HCT116 (cell line): ENCODE measurements around the gene ANXA7. TPM values are rescaled to one million over a fixed set of nuclear protein-coding genes. Genes with fewer than 3 reads are reported as not detected.

Source experiments
- ATAC-seq: fragments of 200-7000 bp; cut with Tn5 transposase; 2 replicates; pipeline ENCODE4 v1.9.1; 2020; ENCODE audit warnings: mild to moderate bottlenecking, moderate library complexity
- BruUV-seq: library from RNA; stranded (reverse); fragments of 400-500 nt; replicated peaks from 2 replicates; lab custom pipeline; 2021; lab: Mats Ljungman, UMichigan
- CTCF ChIA-PET: fragments of 300-600 bp; sonication (Branson Sonifier 250); formaldehyde crosslinking; loops from one replicate; lab custom pipeline; 2021; ENCODE audit warnings: antibody characterized with exemption; lab: Charles Lee
- POLR2A ChIA-PET: fragments of 300-600, 350-600 bp; sonication (Branson Sonifier 250); formaldehyde crosslinking; loops from one replicate; lab custom pipeline; 2021; ENCODE audit warnings: antibody characterized with exemption; lab: Charles Lee
- RAD21 ChIA-PET, 2 experiments: fragments of 300-600 bp; sonication (Branson Sonifier 250); formaldehyde crosslinking; loops; one replicate each; lab custom pipeline; 2023; ENCODE audit warnings: low total read pairs in 2 of 2; ENCODE audit not compliant: uncharacterized antibody in 2 of 2, unreplicated experiment in 2 of 2, low non-redundant PET in 1 of 2; lab: Charles Lee
- DNase-seq: peaks from one replicate; pipeline ENCODE4 v3.0.0-alpha.2; 2010; ENCODE audit warnings: low read depth, low spot score
- H2AFZ ChIP-seq: fragments of 200-600 bp; shearing (Covaris generic), sonication (generic); 2 replicates; pipeline ENCODE4 v1.6.1; 2017; ENCODE audit warnings: low read depth, mixed run types, mixed read lengths, antibody characterized with exemption, low read length; ENCODE audit not compliant: poor library complexity, severe bottlenecking
- H3K27ac ChIP-seq: 2 replicates; pipeline ENCODE4 v1.5.1; 2012; ENCODE audit warnings: low read depth, low read length
- H3K27me3 ChIP-seq: fragments of 200-600 bp; sonication (generic); 2 replicates; pipeline ENCODE4 v1.6.1; 2016; ENCODE audit warnings: mixed run types, low read length, mixed read lengths; ENCODE audit not compliant: insufficient read depth
- H3K36me3 ChIP-seq, 2 experiments: fragments of 200-500 bp in 1 of 2; fragments of 200-600 bp in 1 of 2; sonication (Bioruptor generic) in 1 of 2; sonication (generic) in 1 of 2; 2 replicates each; pipeline versions ENCODE4 v1.5.1 to v1.6.1; 2014 to 2016; ENCODE audit warnings: low read length in 2 of 2, inconsistent platforms in 1 of 2, mixed read lengths in 1 of 2, mixed run types in 1 of 2; ENCODE audit not compliant: insufficient read depth in 2 of 2, control insufficient read depth in 1 of 2
- H3K4me1 ChIP-seq, 2 experiments: fragments of 200-600 bp in 1 of 2; sonication (generic) in 1 of 2; 2 replicates each; pipeline versions ENCODE4 v1.5.1 to v1.6.1; 2012 to 2017; ENCODE audit warnings: low read length in 2 of 2, inconsistent platforms in 1 of 2, mild to moderate bottlenecking in 1 of 2, mixed read lengths in 1 of 2, mixed run types in 1 of 2, moderate library complexity in 1 of 2; ENCODE audit not compliant: insufficient read depth in 2 of 2, control insufficient read depth in 1 of 2
- H3K4me2 ChIP-seq: fragments of 200-600 bp; sonication (generic); 2 replicates; pipeline ENCODE4 v1.6.1; 2017; ENCODE audit warnings: mixed run types, low read length, mixed read lengths
- H3K4me3 ChIP-seq, 2 experiments: fragments of 200-600 bp in 1 of 2; sonication (generic) in 1 of 2; replicated peaks in 1 of 2; 2 replicates each; pipeline ENCODE4 v1.5.1; 2011 to 2016; ENCODE audit warnings: low read length in 2 of 2, control low read depth in 1 of 2, low read depth in 1 of 2, mild to moderate bottlenecking in 1 of 2, mixed read lengths in 1 of 2, mixed run types in 1 of 2
- H3K79me2 ChIP-seq: fragments of 200-600 bp; sonication (generic); 2 replicates; pipeline ENCODE4 v1.6.1; 2017; ENCODE audit warnings: mild to moderate bottlenecking, mixed run types, low read length, moderate library complexity, mixed read lengths; ENCODE audit not compliant: insufficient read depth
- H3K9ac ChIP-seq: fragments of 200-600 bp; sonication (generic); 2 replicates; pipeline ENCODE4 v1.6.1; 2016; ENCODE audit warnings: low read length, mixed read lengths
- H3K9me2 ChIP-seq: fragments of 200-600 bp; sonication (generic), shearing (Covaris generic); 2 replicates; pipeline ENCODE4 v1.6.1; 2017; ENCODE audit warnings: mixed run types, mild to moderate bottlenecking, moderate library complexity; ENCODE audit not compliant: insufficient read depth
- H3K9me3 ChIP-seq, 2 experiments: fragments of 200-500 bp in 1 of 2; fragments of 200-600 bp in 1 of 2; sonication (Bioruptor generic) in 1 of 2; sonication (generic) in 1 of 2; 2 replicates each; pipeline ENCODE4 v1.6.1; 2014 to 2017; ENCODE audit warnings: low read length in 2 of 2, mixed read lengths in 2 of 2, inconsistent platforms in 1 of 2, low read depth in 1 of 2, mild to moderate bottlenecking in 1 of 2, mixed run types in 1 of 2, moderate library complexity in 1 of 2; ENCODE audit not compliant: control insufficient read depth in 1 of 2, insufficient read depth in 1 of 2
- H4K20me1 ChIP-seq: fragments of 200-600 bp; sonication (generic), shearing (Covaris generic); 2 replicates; pipeline ENCODE4 v1.6.1; 2017; ENCODE audit warnings: mixed run types, mild to moderate bottlenecking, moderate library complexity; ENCODE audit not compliant: insufficient read depth
- CEBPB ChIP-seq: IDR thresholded peaks from 2 replicates; pipeline ENCODE4 v1.6.1; 2012; ENCODE audit warnings: low read depth
- EGR1 ChIP-seq: IDR thresholded peaks from 2 replicates; pipeline ENCODE4 v1.6.1; 2012; ENCODE audit warnings: low read depth
- ELF1 ChIP-seq: IDR thresholded peaks from 2 replicates; pipeline ENCODE4 v1.6.1; 2012; ENCODE audit warnings: low read depth, borderline replicate concordance
- EZH2 ChIP-seq: fragments of 200-600 bp; sonication (generic); IDR thresholded peaks from 2 replicates; pipeline ENCODE4 v1.6.1; 2017; ENCODE audit warnings: antibody characterized with exemption, mixed run types
- FOSL1 ChIP-seq: IDR thresholded peaks from 2 replicates; pipeline ENCODE4 v1.6.1; 2012; ENCODE audit warnings: low read depth
- JUND ChIP-seq: IDR thresholded peaks from 2 replicates; pipeline ENCODE4 v1.6.1; 2012
- MAX ChIP-seq: IDR thresholded peaks from 2 replicates; pipeline ENCODE4 v1.6.1; 2012
- POLR2A ChIP-seq: IDR thresholded peaks from 2 replicates; pipeline ENCODE4 v1.7.0; 2011; ENCODE audit warnings: borderline replicate concordance; ENCODE audit not compliant: insufficient read depth, insufficient read length; ENCODE audit errors: extremely low read depth
- POLR2AphosphoS5 ChIP-seq: IDR thresholded peaks from 2 replicates; pipeline ENCODE4 v1.6.1; 2011; ENCODE audit warnings: mild to moderate bottlenecking, low read depth, low read length, moderate library complexity
- RAD21 ChIP-seq: IDR thresholded peaks from 2 replicates; pipeline ENCODE4 v1.6.1; 2012; ENCODE audit warnings: low read depth, mild to moderate bottlenecking
- REST ChIP-seq: IDR thresholded peaks from 2 replicates; pipeline ENCODE4 v1.6.1; 2012; ENCODE audit warnings: low read depth
- SIN3A ChIP-seq: IDR thresholded peaks from 2 replicates; pipeline ENCODE4 v1.6.1; 2012; ENCODE audit warnings: low read depth
- SP1 ChIP-seq: IDR thresholded peaks from 2 replicates; pipeline ENCODE4 v1.6.1; 2012; ENCODE audit warnings: low read depth
- SRF ChIP-seq: IDR thresholded peaks from 2 replicates; pipeline ENCODE4 v1.6.1; 2012; ENCODE audit warnings: low read depth
- YY1 ChIP-seq: IDR thresholded peaks from 2 replicates; pipeline ENCODE4 v1.6.1; 2011; ENCODE audit warnings: low read length, low read depth, moderate library complexity, mild to moderate bottlenecking; ENCODE audit not compliant: insufficient replicate concordance; ENCODE audit errors: extremely low read depth
- ZBTB33 ChIP-seq: IDR thresholded peaks from 2 replicates; pipeline ENCODE4 v1.6.1; 2011; ENCODE audit warnings: mild to moderate bottlenecking, low read length, moderate library complexity; ENCODE audit not compliant: insufficient replicate concordance; ENCODE audit errors: extremely low read depth
- ZFX ChIP-seq: fragments of 450-650 bp; IDR thresholded peaks from 2 replicates; pipeline ENCODE4 v1.6.1; 2017
- ZNF274 ChIP-seq: fragments of 200-500 bp; sonication (Bioruptor generic); IDR thresholded peaks from 2 replicates; pipeline ENCODE4 v1.6.1; 2014; ENCODE audit warnings: mild to moderate bottlenecking, low read depth, low read length, inconsistent platforms
- intact Hi-C: fragments of 100-400 bp; cut with micrococcal nuclease; formaldehyde crosslinking; loops from 2 replicates; pipeline ENCODE4 v1.10.0; 2022
- total RNA-seq: library from RNA; stranded (reverse); gene quantifications from one replicate; pipeline ENCODE4 v1.2.1, GENCODE V29; 2021; ENCODE audit not compliant: unreplicated experiment

The ANXA7 gene
- total RNA-seq, 1 experiment from 2014 or later, result 105 TPM

GRCh38 chr10:73340121-73340520 is 73.7 kb downstream of the ANXA7 start (continued):
- no peak for TF ChIP-seq REST
- TF ChIP-seq POLR2AphosphoS5, result no peak
- TF ChIP-seq ZNF274, result no peak
- no peak for TF ChIP-seq CEBPB
- no peak for TF ChIP-seq EZH2
- no peak for TF ChIP-seq SIN3A
- TF ChIP-seq ZFX, result no peak
- TF ChIP-seq FOSL1, result no peak
- no peak for TF ChIP-seq YY1
- TF ChIP-seq, all 23 proteins: peak for 0

GRCh38 chr10:73339436-73339835 is 74.4 kb downstream of the ANXA7 start:
- intact Hi-C loops, result no loop called here
- Histone ChIP-seq H3K4me2 (no peak overlapping the region; the same call in 1 of the 2 replicates), H3K27ac (no peak overlapping the region), H4K20me1 (no peaks in the 10 kb centered on the region), H2AFZ (no peak overlapping the region), H3K79me2 (no peaks in the 10 kb centered on the region), H3K9me2 (no peaks in the 10 kb centered on the region), H3K4me3 (no peak overlapping the region), H3K9me3 (no peaks in the 10 kb centered on the region; a peak in 1 of 4 replicates), H3K4me1 (peaks cover 0 to 15% of the 10 kb centered on the region in 2 experiments; a peak in 2 of 4 replicates), H3K36me3 (no peaks in the 10 kb centered on the region; a peak in 1 of 4 replicates), H3K27me3 (no peaks in the 10 kb centered on the region), H3K9ac (no peak overlapping the region)
- BruUV-seq, result no TSS peak
- no peak for ATAC-seq
- no peak for DNase-seq
- CTCF ChIA-PET, result no interaction called here
- POLR2A ChIA-PET, result no interaction called here
- RAD21 ChIA-PET, result interaction anchor here in 1 of 2 experiments (0.7 kb wide), 1 partner anchor 44 kb away, joined by 4 read pairs; no protein-coding TSS in a partner anchor
- TF ChIP-seq JUND (no peak), RAD21 (no peak), REST (no peak), POLR2A (no peak), SRF (no peak), ELF1 (no peak), EGR1 (no peak), SP1 (no peak), YY1 (no peak), ZBTB33 (no peak), MAX (no peak), CEBPB (no peak)
